Endometrial microvascular endothelial cells (primary cell): ENCODE measurements around the gene TPM1. TPM values are rescaled to one million over a fixed set of nuclear protein-coding genes. Genes with fewer than 3 reads are reported as not detected.
"Not testable (repeated sequence)": the region's sequence is repeated elsewhere in the genome, so short reads cannot be mapped to it uniquely, and the experiment has no call there.

Source experiments
- in situ Hi-C: cut with HindIII; loops from 2 replicates; pipeline ENCODE4 v1.10.0; 2017; ENCODE audit warnings: low sequenced_read_pairs, low pct_unique_long_range_greater_than_20kb; ENCODE audit errors: inconsistent ontology term
- total RNA-seq: library from RNA; depleted of rRNA; stranded (reverse); fragments of >200 nt; gene quantifications from one replicate; pipeline ENCODE4 v1.2.3, GENCODE V29; 2015; ENCODE audit errors: inconsistent ontology term

TPM1 gene
- total RNA-seq = 244 TPM

DNA sequence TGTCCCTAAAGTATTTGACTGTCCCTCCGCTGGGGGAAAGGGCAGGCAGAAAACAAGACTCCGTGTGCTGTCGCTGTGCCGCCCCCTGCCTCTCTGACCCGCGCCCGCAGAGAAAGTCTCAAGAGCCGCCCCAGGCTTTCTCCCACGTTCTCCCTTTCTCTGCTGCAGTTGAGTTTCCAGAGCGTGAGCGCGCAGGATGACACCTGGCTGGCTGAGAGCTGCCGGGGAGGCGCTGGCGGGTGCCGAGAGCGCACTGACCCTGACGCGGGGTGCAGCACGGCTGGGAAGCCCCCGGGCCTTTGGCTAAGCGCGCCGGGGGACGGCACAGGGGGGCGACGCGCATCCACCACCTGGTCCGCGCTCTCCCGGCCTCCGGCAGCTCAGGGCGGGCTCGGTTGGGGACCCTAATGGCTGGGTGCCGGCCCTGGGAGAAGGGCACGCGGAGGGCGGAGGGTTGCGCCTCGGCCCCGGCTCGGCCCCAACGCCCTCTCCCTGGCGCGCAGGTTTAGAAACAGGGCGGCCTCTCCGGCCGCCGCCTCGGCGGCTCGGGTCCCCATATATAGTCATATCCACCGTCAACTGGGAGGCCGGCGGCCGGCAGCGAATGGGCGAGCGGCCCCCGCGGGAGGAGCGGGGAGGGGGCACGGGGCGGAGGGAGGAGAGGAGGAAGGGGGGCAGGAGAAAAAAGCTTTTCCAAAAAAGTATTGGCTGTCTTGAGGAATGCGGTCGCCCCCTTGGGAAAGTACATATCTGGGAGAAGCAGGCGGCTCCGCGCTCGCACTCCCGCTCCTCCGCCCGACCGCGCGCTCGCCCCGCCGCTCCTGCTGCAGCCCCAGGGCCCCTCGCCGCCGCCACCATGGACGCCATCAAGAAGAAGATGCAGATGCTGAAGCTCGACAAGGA is at the start of gene TPM1:
TSS of gene TPM1 (plus strand) at position 774 of the 903 bp plus-strand sequence. CDS start at position 857, 83 bp downstream.
- in situ Hi-C loops = loop anchor here (25.0 kb wide), 1 partner anchor 155 kb away; no protein-coding TSS in a partner anchor

DNA sequence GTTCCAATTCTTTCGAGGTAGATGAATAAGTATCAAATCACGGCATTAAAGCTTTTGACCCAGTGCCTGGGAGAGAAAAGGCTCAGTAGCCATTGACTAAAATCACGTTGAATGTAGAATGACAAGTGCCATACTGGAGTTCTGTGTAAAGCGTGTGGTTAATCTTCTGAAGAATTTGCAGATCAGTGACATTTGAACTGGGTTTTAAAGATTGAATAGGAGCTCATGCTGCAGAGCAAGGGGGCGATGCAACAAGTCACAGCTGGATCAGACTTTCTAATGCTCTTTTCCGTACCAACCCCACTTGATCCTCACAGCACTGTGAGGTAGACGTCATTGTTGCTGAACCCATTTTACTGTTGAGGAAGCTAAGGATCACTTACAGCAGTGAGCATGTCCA is 49.5 kb upstream of the TPM1 start:
- in situ Hi-C loops = no loop called here

- in situ Hi-C loops = not testable (repeated sequence)
Measured at GRCh38 chr15:62993632-62994031, 48.9 kb upstream of the TPM1 start.

GRCh38 chr15:62994439-62994838 is 48.1 kb upstream of the TPM1 start:
- in situ Hi-C loops = no loop called here

DNA sequence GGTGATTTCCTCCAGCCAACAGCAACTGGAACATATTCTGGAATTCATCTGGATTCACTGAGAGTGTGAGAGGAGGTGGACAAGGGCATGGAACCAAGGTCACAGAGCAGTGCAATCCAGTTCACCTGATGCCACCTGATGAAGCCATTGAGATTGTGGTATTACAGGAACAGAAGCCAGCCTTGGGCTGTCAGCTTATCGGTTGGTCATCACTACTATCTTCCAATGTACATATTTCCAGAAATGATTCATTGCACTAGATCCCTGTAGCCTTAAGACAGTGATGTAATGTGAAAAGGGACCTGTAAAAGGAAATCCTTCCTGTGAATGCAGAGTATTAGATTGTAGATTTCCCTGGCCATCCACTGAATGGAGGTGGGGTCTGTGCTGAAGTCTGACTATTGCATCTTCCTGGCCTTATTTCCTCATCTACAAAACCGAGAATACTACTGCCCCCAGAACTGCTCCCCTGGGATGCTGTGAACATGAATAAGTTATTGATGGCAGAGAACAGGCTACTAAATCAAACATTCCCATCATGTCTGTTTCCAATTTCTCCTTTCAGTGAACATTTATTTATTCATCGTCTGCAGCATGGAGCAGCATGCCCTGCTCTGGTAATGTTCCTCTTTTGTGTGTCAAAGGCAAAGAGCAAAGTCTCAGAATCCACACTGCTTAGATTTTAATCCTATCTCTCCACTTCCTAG is 47.4 kb upstream of the TPM1 start:
- in situ Hi-C loops = no loop called here

GRCh38 chr15:62997441-62997840 is 45.1 kb upstream of the TPM1 start:
- in situ Hi-C loops = no loop called here

- in situ Hi-C loops = no loop called here
Measured at GRCh38 chr15:62998262-62998890, 44.2 kb upstream of the TPM1 start.

- in situ Hi-C loops = no loop called here
Measured at GRCh38 chr15:62999178-62999577, 43.4 kb upstream of the TPM1 start.

DNA sequence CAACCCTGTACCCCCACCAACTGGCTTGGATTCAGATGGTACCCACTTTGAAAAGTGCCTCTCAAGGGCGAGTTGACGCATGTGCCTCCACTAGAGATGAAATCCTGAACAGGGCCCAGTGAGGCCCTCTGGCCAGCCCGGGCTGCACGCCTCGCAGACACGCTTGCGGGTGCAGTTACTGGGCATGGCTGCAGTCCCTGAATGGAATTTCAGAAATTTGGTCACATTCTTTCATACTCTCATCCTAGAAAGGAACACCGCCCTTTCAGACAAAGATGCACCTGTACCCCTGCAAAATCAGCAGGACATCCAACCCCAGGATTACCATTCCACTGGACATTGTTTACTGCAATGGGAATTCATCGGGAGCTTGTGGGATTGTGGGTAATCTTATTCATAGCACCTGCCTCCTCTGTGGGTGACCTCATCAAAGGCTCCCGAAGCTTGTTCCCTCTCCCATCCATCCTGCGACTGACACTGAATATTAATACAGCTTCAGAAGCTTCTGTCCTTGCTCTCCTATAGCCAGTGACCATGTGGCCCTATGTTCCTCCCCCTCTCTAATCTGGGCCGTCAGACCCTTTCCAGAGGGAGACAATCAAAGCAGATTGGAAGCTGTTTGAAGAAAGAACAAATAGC is 42.5 kb upstream of the TPM1 start:
- in situ Hi-C loops = no loop called here

DNA sequence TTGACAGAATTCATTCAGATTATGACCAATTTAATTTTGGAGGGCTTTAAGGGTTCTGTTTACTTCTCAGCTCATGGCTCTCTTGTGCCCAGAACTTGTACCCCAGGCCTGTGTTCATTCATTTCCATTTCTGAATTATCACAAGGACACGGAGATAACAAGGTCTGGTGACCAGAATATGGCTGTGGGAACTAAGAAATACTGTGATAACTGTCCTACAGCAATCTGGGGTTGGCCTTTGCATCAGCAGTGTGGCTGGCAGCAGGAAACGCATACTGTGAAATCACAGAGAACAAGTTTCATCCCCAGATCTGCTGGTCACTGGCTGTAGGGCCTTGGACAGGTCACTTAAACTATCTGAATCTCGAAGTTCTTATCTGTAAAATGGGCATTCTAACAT is 41.8 kb upstream of the TPM1 start:
- in situ Hi-C loops = no loop called here

- in situ Hi-C loops = no loop called here
Measured at GRCh38 chr15:63004211-63004610, 38.3 kb upstream of the TPM1 start.

- in situ Hi-C loops = no loop called here
Measured at GRCh38 chr15:63006032-63006878, 36.3 kb upstream of the TPM1 start.

- in situ Hi-C loops = no loop called here
Measured at GRCh38 chr15:63008333-63009049, 34.1 kb upstream of the TPM1 start.

GRCh38 chr15:63010386-63010785 is 32.2 kb upstream of the TPM1 start:
- in situ Hi-C loops = no loop called here

GRCh38 chr15:63010920-63011693 is 31.4 kb upstream of the TPM1 start:
- in situ Hi-C loops = no loop called here

DNA sequence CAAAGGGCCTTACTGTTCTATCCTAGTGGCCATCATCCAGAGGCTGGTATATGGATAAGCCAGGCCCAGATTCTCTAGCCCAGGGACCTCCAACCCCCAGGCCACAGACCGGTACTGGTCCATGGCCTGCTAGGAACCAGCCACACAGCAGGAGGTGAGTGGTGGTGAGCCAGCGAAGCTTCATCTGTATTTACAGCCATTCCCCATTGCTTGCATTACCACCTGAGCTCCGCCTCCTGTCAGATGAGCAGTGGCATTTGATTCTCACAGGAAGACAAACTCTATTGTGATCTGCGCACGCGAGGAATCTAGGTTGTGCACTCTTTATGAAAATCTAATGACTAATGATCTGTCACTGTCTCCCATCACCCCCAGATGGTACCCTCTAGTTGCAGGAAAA is 30.1 kb upstream of the TPM1 start:
- in situ Hi-C loops = no loop called here
